NOMO-1 (cell line): ENCODE measurements around the gene HDGFL2.
A peak's percentile ranks its signal among the peaks of the same experiment; 100 is the strongest.

Experiments
- DNase-seq, 2 experiments: peaks; one replicate each; lab custom pipeline; 2025; ENCODE audit not compliant: unreplicated experiment in 2 of 2; lab: John Stamatoyannopoulos, UW

Gene HDGFL2

GRCh38 chr19:4464815-4465581 is 7.1 kb upstream of the HDGFL2 start:
- no peak for DNase-seq

GRCh38 chr19:4467835-4468234 is 4.3 kb upstream of the HDGFL2 start:
- DNase-seq: no peak

- peak; percentile 100 for DNase-seq
Measured at GRCh38 chr19:4471403-4472173, 509 bp upstream of the HDGFL2 start.

GRCh38 chr19:4473011-4473762 is 1.1 kb downstream of the HDGFL2 start:
- no peak for DNase-seq

- no peak for DNase-seq
Measured at GRCh38 chr19:4473763-4474513, 1.8 kb downstream of the HDGFL2 start.

- no peak for DNase-seq
Measured at GRCh38 chr19:4474514-4475022, 2.5 kb downstream of the HDGFL2 start.

- no peak for DNase-seq
Measured at GRCh38 chr19:4477034-4477801, 5.1 kb downstream of the HDGFL2 start.

GRCh38 chr19:4482721-4483364 is 10.7 kb downstream of the HDGFL2 start:
- no peak for DNase-seq

- no peak for DNase-seq
Measured at GRCh38 chr19:4483385-4483784, 11.3 kb downstream of the HDGFL2 start.

GRCh38 chr19:4487572-4487971 is 15.5 kb downstream of the HDGFL2 start:
- no peak for DNase-seq

- no peak for DNase-seq
Measured at GRCh38 chr19:4488496-4488895, 16.4 kb downstream of the HDGFL2 start.

GRCh38 chr19:4491446-4491845 is 19.3 kb downstream of the HDGFL2 start:
- no peak for DNase-seq

GRCh38 chr19:4492337-4493103 is 20.4 kb downstream of the HDGFL2 start:
- DNase-seq: no peak

- DNase-seq: no peak
Measured at GRCh38 chr19:4493104-4493928, 21.2 kb downstream of the HDGFL2 start.

- DNase-seq: no peak
Measured at GRCh38 chr19:4493929-4494690, 22.0 kb downstream of the HDGFL2 start.

GRCh38 chr19:4494691-4495064 is 22.6 kb downstream of the HDGFL2 start:
- DNase-seq: no peak

- no peak for DNase-seq
Measured at GRCh38 chr19:4495471-4495870, 23.4 kb downstream of the HDGFL2 start.
